ENCODE results near the gene NELL1.

NELL1 gene

DNA sequence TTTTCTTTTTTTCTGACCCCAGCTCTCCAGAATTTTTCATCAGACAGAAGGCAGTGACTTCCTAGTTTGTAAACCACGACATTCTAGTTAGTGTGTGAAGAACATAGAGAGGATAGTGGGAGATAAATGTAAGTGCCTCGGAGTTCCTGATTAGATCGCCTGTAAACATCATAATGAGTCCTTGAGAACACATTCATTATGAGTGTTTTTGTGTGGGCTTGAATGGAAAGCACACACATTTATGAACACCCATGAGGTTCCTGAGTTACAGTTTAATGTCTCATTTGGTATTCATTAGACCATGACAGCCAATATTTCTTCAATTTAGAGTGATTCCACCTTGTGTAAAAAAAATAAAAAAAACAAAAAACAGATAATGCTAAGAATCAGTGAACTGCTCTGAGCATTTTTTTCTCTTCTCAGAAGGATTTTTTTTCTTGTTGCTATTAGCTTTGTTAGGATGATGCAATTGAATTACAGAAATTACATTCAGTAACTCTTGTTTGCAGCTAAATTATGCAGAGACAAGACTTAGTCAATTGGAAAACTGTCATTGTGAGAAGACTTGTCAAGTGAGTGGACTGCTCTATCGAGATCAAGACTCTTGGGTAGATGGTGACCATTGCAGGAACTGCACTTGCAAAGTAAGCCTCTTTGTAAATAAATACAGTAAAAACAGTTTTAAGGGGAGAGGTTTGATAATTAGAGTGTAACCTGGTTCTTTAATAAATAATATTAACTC, 257.6 kb downstream of the NELL1 start:
- no peak overlapping the region for H3K4ac ChIP-seq (ENCODE audit: low read depth, low read length)
- H3K4me1 ChIP-seq (ENCODE audit: control insufficient read depth, low read depth, low read length) = no peaks in the 10 kb centered on the region
- no CpG with 5 or more reads among the region's 4 CpGs for WGBS (ENCODE audit: extremely low coverage, insufficient coverage, low lambda C conversion rate)
- no peaks in the 10 kb centered on the region for H3K36me3 ChIP-seq (ENCODE audit: control insufficient read depth, insufficient read depth, low read length)
- no peaks in the 10 kb centered on the region for H3K79me2 ChIP-seq (ENCODE audit: control insufficient read depth, insufficient read depth, low read length)
- DNase-seq = no peak
- H3K79me1 ChIP-seq (ENCODE audit: low read length) = no peaks in the 10 kb centered on the region
- H3K9ac ChIP-seq (ENCODE audit: low read length) = no peak overlapping the region
- no peak overlapping the region for H4K5ac ChIP-seq (ENCODE audit: low read length)
- no peak overlapping the region for H3K18ac ChIP-seq (ENCODE audit: low read length)
- no peak overlapping the region for H3K23ac ChIP-seq (ENCODE audit: low read length)
- no peak overlapping the region for H3K56ac ChIP-seq (ENCODE audit: low read length)
- no peak overlapping the region for H3K27ac ChIP-seq (ENCODE audit: low read depth, low read length)
- no peak overlapping the region for H2BK5ac ChIP-seq (ENCODE audit: low read length)
- H2BK15ac ChIP-seq (replicated peaks; ENCODE audit: low read depth) = no peak overlapping the region
- no peak overlapping the region for H4K8ac ChIP-seq (ENCODE audit: low read depth, low read length)
- H2AK5ac ChIP-seq (ENCODE audit: low read length) = no peak overlapping the region
- no peak overlapping the region for H3K4me2 ChIP-seq (ENCODE audit: low read length)
- H3K4me3 ChIP-seq (ENCODE audit: low read length) = no peak overlapping the region
- no peaks in the 10 kb centered on the region for H3K27me3 ChIP-seq (ENCODE audit: insufficient read depth, low read length, poor library complexity)
- no peak overlapping the region for H2BK120ac ChIP-seq (ENCODE audit: low read depth, low read length)

GRCh38 chr11:20931029-20931428, 261.6 kb downstream of the NELL1 start:
- no peaks in the 10 kb centered on the region for H3K4me1 ChIP-seq (ENCODE audit: control insufficient read depth, low read depth, low read length)
- H3K9ac ChIP-seq (ENCODE audit: low read length) = no peak overlapping the region
- H3K23ac ChIP-seq (ENCODE audit: low read length) = no peak overlapping the region
- H2BK15ac ChIP-seq (replicated peaks; ENCODE audit: low read depth) = no peak overlapping the region
- no peak overlapping the region for H3K4ac ChIP-seq (ENCODE audit: low read depth, low read length)
- H4K5ac ChIP-seq (ENCODE audit: low read length) = no peak overlapping the region
- no peak overlapping the region for H3K18ac ChIP-seq (ENCODE audit: low read length)
- no CpG with 5 or more reads among the region's 3 CpGs for WGBS (ENCODE audit: extremely low coverage, insufficient coverage, low lambda C conversion rate)
- H2BK120ac ChIP-seq (ENCODE audit: low read depth, low read length) = no peak overlapping the region
- H3K27me3 ChIP-seq (ENCODE audit: insufficient read depth, low read length, poor library complexity) = no peaks in the 10 kb centered on the region
- H2AK5ac ChIP-seq (ENCODE audit: low read length) = no peak overlapping the region
- no peaks in the 10 kb centered on the region for H3K36me3 ChIP-seq (ENCODE audit: control insufficient read depth, insufficient read depth, low read length)
- no peaks in the 10 kb centered on the region for H3K79me1 ChIP-seq (ENCODE audit: low read length)
- H3K4me3 ChIP-seq (ENCODE audit: low read length) = no peak overlapping the region
- H3K27ac ChIP-seq (ENCODE audit: low read depth, low read length) = no peak overlapping the region
- H3K56ac ChIP-seq (ENCODE audit: low read length) = no peak overlapping the region
- H4K8ac ChIP-seq (ENCODE audit: low read depth, low read length) = no peak overlapping the region
- no peak for DNase-seq
- H3K79me2 ChIP-seq (ENCODE audit: control insufficient read depth, insufficient read depth, low read length) = no peaks in the 10 kb centered on the region
- no peak overlapping the region for H2BK5ac ChIP-seq (ENCODE audit: low read length)
- H3K4me2 ChIP-seq (ENCODE audit: low read length) = no peak overlapping the region

DNA sequence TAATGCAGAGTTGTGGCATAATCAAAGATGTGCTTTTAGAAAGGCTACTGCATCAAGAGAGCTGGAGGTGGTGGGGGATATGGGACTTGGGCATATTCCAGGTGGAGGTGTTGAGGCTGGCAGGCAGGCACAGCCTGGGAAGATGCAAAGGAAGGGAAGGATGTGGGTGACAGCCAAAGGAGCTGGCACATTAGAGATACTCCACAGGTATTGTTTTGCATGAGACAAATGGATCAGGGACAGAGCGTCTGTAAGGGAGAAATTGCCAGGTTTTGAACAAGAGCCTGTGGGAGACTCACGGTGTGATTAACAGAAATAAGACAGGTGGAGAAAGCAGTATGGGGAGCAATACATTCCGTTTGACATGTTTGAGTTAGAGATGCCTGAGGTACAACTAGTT, 263.7 kb downstream of the NELL1 start:
- Histone ChIP-seq H4K5ac (ENCODE audit: low read length) (no peak overlapping the region), H3K4me2 (ENCODE audit: low read length) (no peak overlapping the region), H3K36me3 (ENCODE audit: control insufficient read depth, insufficient read depth, low read length) (no peaks in the 10 kb centered on the region), H2BK5ac (ENCODE audit: low read length) (no peak overlapping the region), H3K4me3 (ENCODE audit: low read length) (no peak overlapping the region), H3K27me3 (ENCODE audit: insufficient read depth, low read length, poor library complexity) (no peaks in the 10 kb centered on the region), H3K23ac (ENCODE audit: low read length) (no peak overlapping the region), H2BK120ac (ENCODE audit: low read depth, low read length) (no peak overlapping the region), H3K79me1 (ENCODE audit: low read length) (no peaks in the 10 kb centered on the region), H3K79me2 (ENCODE audit: control insufficient read depth, insufficient read depth, low read length) (no peaks in the 10 kb centered on the region), H3K4me1 (ENCODE audit: control insufficient read depth, low read depth, low read length) (no peaks in the 10 kb centered on the region), H2BK15ac (replicated peaks; ENCODE audit: low read depth) (no peak overlapping the region), H4K8ac (ENCODE audit: low read depth, low read length) (no peak overlapping the region), H3K18ac (ENCODE audit: low read length) (no peak overlapping the region), H3K56ac (ENCODE audit: low read length) (no peak overlapping the region), H2AK5ac (ENCODE audit: low read length) (no peak overlapping the region), H3K27ac (ENCODE audit: low read depth, low read length) (no peak overlapping the region), H3K9ac (ENCODE audit: low read length) (no peak overlapping the region), H3K4ac (ENCODE audit: low read depth, low read length) (no peak overlapping the region)
- whole genome bisulfite sequencing (ENCODE audit: extremely low coverage, insufficient coverage, low lambda C conversion rate) = no CpG with 5 or more reads among the region's 3 CpGs
- no peak for DNase-seq

GRCh38 chr11:20933958-20934357, 264.6 kb downstream of the NELL1 start:
- no CpG with 5 or more reads among the region's 3 CpGs for WGBS (ENCODE audit: extremely low coverage, insufficient coverage, low lambda C conversion rate)

DNA sequence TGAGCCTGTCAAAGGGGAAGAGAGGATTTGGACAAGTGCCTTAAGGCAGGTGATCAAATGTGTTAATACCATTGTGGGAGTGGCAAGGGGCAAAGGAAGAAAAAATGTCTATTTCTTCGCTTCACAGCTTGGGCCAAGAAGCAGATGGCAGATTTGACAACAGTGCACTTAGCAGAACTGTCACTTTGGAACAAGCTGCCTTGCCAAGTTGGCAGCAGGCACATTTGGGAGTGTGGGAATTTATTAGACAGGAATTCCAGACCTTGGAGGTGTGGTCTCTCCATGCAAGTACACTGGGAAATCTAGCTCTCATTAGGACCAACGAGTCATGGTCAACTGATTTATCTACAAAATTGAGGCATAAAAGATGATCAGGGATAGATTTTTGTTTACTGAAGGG, 265.1 kb downstream of the NELL1 start:
- DNase-seq = no peak
- no CpG with 5 or more reads among the region's 2 CpGs for WGBS (ENCODE audit: extremely low coverage, insufficient coverage, low lambda C conversion rate)
- no peak overlapping the region for H3K4me3 ChIP-seq (ENCODE audit: low read length)
- no peak overlapping the region for H3K9ac ChIP-seq (ENCODE audit: low read length)
- no peak overlapping the region for H3K27ac ChIP-seq (ENCODE audit: low read depth, low read length)
- H3K36me3 ChIP-seq (ENCODE audit: control insufficient read depth, insufficient read depth, low read length) = no peaks in the 10 kb centered on the region
- no peaks in the 10 kb centered on the region for H3K4me1 ChIP-seq (ENCODE audit: control insufficient read depth, low read depth, low read length)
- H3K4me2 ChIP-seq (ENCODE audit: low read length) = no peak overlapping the region
- H3K79me2 ChIP-seq (ENCODE audit: control insufficient read depth, insufficient read depth, low read length) = no peaks in the 10 kb centered on the region
- H2BK120ac ChIP-seq (ENCODE audit: low read depth, low read length) = no peak overlapping the region
- H4K8ac ChIP-seq (ENCODE audit: low read depth, low read length) = no peak overlapping the region
- H3K79me1 ChIP-seq (ENCODE audit: low read length) = no peaks in the 10 kb centered on the region
- H3K4ac ChIP-seq (ENCODE audit: low read depth, low read length) = no peak overlapping the region
- H2BK15ac ChIP-seq (replicated peaks; ENCODE audit: low read depth) = no peak overlapping the region
- no peak overlapping the region for H4K5ac ChIP-seq (ENCODE audit: low read length)
- no peaks in the 10 kb centered on the region for H3K27me3 ChIP-seq (ENCODE audit: insufficient read depth, low read length, poor library complexity)
- H3K56ac ChIP-seq (ENCODE audit: low read length) = no peak overlapping the region
- no peak overlapping the region for H2BK5ac ChIP-seq (ENCODE audit: low read length)
- no peak overlapping the region for H2AK5ac ChIP-seq (ENCODE audit: low read length)
- H3K18ac ChIP-seq (ENCODE audit: low read length) = no peak overlapping the region
- no peak overlapping the region for H3K23ac ChIP-seq (ENCODE audit: low read length)

More at GRCh38 chr11:20933958-20934357, 264.6 kb downstream of the NELL1 start:
- Histone ChIP-seq H3K23ac (ENCODE audit: low read length) (no peak overlapping the region), H4K5ac (ENCODE audit: low read length) (no peak overlapping the region), H3K79me1 (ENCODE audit: low read length) (no peaks in the 10 kb centered on the region), H3K79me2 (ENCODE audit: control insufficient read depth, insufficient read depth, low read length) (no peaks in the 10 kb centered on the region), H2BK5ac (ENCODE audit: low read length) (no peak overlapping the region), H3K36me3 (ENCODE audit: control insufficient read depth, insufficient read depth, low read length) (no peaks in the 10 kb centered on the region), H3K18ac (ENCODE audit: low read length) (no peak overlapping the region), H3K4me3 (ENCODE audit: low read length) (no peak overlapping the region), H4K8ac (ENCODE audit: low read depth, low read length) (no peak overlapping the region), H3K27ac (ENCODE audit: low read depth, low read length) (no peak overlapping the region), H3K56ac (ENCODE audit: low read length) (no peak overlapping the region), H2AK5ac (ENCODE audit: low read length) (no peak overlapping the region), H3K9ac (ENCODE audit: low read length) (no peak overlapping the region), H3K4me2 (ENCODE audit: low read length) (no peak overlapping the region), H2BK120ac (ENCODE audit: low read depth, low read length) (no peak overlapping the region), H3K4ac (ENCODE audit: low read depth, low read length) (no peak overlapping the region), H3K27me3 (ENCODE audit: insufficient read depth, low read length, poor library complexity) (no peaks in the 10 kb centered on the region), H2BK15ac (replicated peaks; ENCODE audit: low read depth) (no peak overlapping the region), H3K4me1 (ENCODE audit: control insufficient read depth, low read depth, low read length) (no peaks in the 10 kb centered on the region)
- no peak for DNase-seq

DNA sequence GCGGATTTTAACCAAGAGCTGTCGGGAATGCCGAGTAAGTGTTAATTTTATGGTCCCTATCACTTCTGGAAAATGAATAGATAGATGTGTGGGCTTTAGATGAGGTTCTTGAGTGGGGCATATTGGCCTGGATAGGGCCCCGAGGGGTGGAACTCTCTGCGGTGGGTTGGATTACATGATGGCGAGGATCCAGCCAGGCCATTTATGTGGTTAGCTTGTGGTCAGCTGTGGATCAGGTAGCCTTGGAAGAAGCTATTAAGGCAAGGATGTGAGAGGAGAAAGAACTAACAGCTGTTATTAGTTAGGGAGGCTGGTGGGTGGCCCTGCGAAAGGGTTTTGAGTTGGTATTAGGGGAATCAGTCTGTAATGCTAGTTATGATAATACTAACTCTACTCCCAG, 268.4 kb downstream of the NELL1 start:
- DNase-seq = no peak
- no peak overlapping the region for H2AK5ac ChIP-seq (ENCODE audit: low read length)
- no peaks in the 10 kb centered on the region for H3K4me1 ChIP-seq (ENCODE audit: control insufficient read depth, low read depth, low read length)
- no peak overlapping the region for H4K5ac ChIP-seq (ENCODE audit: low read length)
- no peak overlapping the region for H3K4me3 ChIP-seq (ENCODE audit: low read length)
- H3K18ac ChIP-seq (ENCODE audit: low read length) = no peak overlapping the region
- H2BK15ac ChIP-seq (replicated peaks; ENCODE audit: low read depth) = no peak overlapping the region
- no peak overlapping the region for H4K8ac ChIP-seq (ENCODE audit: low read depth, low read length)
- H3K56ac ChIP-seq (ENCODE audit: low read length) = no peak overlapping the region
- no peaks in the 10 kb centered on the region for H3K27me3 ChIP-seq (ENCODE audit: insufficient read depth, low read length, poor library complexity)
- no peak overlapping the region for H2BK5ac ChIP-seq (ENCODE audit: low read length)
- H3K4ac ChIP-seq (ENCODE audit: low read depth, low read length) = no peak overlapping the region
- H3K79me1 ChIP-seq (ENCODE audit: low read length) = no peaks in the 10 kb centered on the region
- no peak overlapping the region for H3K4me2 ChIP-seq (ENCODE audit: low read length)
- H3K36me3 ChIP-seq (ENCODE audit: control insufficient read depth, insufficient read depth, low read length) = no peaks in the 10 kb centered on the region
- no peak overlapping the region for H3K23ac ChIP-seq (ENCODE audit: low read length)
- H3K79me2 ChIP-seq (ENCODE audit: control insufficient read depth, insufficient read depth, low read length) = no peaks in the 10 kb centered on the region
- no peak overlapping the region for H2BK120ac ChIP-seq (ENCODE audit: low read depth, low read length)
- H3K9ac ChIP-seq (ENCODE audit: low read length) = no peak overlapping the region
- H3K27ac ChIP-seq (ENCODE audit: low read depth, low read length) = no peak overlapping the region
- WGBS (ENCODE audit: extremely low coverage, insufficient coverage, low lambda C conversion rate) = no CpG with 5 or more reads among the region's 7 CpGs
